ENCODE measurements around the gene CCDC188. TPM values are rescaled to one million over a fixed set of nuclear protein-coding genes. Genes with fewer than 3 reads are reported as not detected.

Gene CCDC188
- total and polyA plus RNA-seq, 5 donors from 2014 or later, result 0.44 TPM; not detected in 4

- H3K4me1 ChIP-seq (ENCODE audit: control insufficient read depth, insufficient read depth, low read length, poor library complexity, severe bottlenecking), result no peaks in the 10 kb centered on the region
- Mint-ChIP-seq H3K27me3 (peaks cover 4% of the 10 kb centered on the region), H3K4me3 (no peak overlapping the region), H3K27ac (no peak overlapping the region), H3K9me3 (peaks cover 0 to 2% (median 0%) of the 10 kb centered on the region in 7 donors), H3K4me1 (no peaks in the 10 kb centered on the region), H3K36me3 (no peaks in the 10 kb centered on the region)
- DNase-seq (no peak), ATAC-seq (ENCODE audit: low read depth in 2 of 2) (no peak)
- no peaks in the 10 kb centered on the region for H3K36me3 ChIP-seq (ENCODE audit: control insufficient read depth, insufficient read depth, low read length)
- no peaks in the 10 kb centered on the region for H3K27me3 ChIP-seq (ENCODE audit: control insufficient read depth, insufficient read depth, low read length)
- no peaks in the 10 kb centered on the region for H3K9me3 ChIP-seq (ENCODE audit: control insufficient read depth in 2 of 2, low read length in 2 of 2)
- H3K4me3 ChIP-seq (ENCODE audit: low read depth, low read length), result no peak overlapping the region
- H3K27ac ChIP-seq (ENCODE audit: insufficient read depth, low read length, poor library complexity, severe bottlenecking), result no peak overlapping the region
Measured at GRCh38 chr22:20172141-20172613, 21.3 kb upstream of the CCDC188 start.

DNA sequence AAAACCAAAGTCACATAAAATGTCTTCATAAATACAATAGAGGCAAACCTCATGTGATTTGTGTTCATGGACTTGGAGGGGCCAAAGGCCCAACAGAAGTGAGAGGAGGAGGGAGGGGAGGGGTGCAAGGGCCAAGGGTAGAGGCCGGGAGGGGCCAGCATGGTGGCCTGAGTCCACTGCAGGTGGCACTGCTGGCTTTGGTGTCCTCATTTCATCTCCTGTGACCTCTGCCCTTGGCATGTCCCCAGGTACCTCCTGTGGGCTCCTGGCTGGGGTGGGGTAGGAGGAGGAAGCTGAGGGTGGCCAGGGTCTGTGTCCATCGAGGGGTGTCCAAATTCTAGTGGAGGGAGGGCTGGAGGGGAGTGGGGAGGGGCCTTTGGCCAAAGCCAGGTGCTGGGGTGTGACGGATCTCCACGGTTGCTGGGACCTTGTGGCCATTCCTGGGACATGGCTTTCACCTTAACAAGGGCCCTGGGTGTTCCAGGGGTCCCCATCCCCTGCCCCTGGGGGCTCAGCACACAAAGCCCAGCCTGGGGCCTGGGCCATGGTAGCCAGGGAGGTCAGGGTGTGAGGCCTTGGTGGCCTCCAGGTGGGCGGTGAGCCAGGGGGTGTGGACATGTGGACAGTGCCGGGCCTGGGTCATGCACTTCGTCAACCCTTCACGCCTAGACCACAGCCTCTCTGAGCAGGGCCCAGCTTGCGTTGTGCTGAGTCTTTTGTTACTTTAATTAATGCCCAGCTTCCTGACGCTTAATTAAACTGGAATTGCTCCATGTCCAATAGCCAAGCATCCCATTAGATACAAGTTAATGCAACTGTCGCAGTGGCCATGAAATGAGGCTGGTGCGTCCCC, 20.7 kb upstream of the CCDC188 start:
- no peak overlapping the region for H3K27ac Mint-ChIP-seq
- peaks cover 3% of the 10 kb centered on the region for H3K27me3 Mint-ChIP-seq
- H3K9me3 ChIP-seq (ENCODE audit: control insufficient read depth in 2 of 2, low read length in 2 of 2), result no peaks in the 10 kb centered on the region
- no peaks in the 10 kb centered on the region for H3K4me1 Mint-ChIP-seq
- no peak for DNase-seq
- no peak for ATAC-seq (ENCODE audit: low read depth in 2 of 2)
- no peaks in the 10 kb centered on the region for H3K36me3 ChIP-seq (ENCODE audit: control insufficient read depth, insufficient read depth, low read length)
- H3K27me3 ChIP-seq (ENCODE audit: control insufficient read depth, insufficient read depth, low read length), result no peaks in the 10 kb centered on the region
- no peaks in the 10 kb centered on the region for H3K36me3 Mint-ChIP-seq
- no peak overlapping the region for H3K4me3 Mint-ChIP-seq
- no peak overlapping the region for H3K4me3 ChIP-seq (ENCODE audit: low read depth, low read length)
- peaks cover 0 to 2% (median 0%) of the 10 kb centered on the region in 7 donors for H3K9me3 Mint-ChIP-seq
- no peak overlapping the region for H3K27ac ChIP-seq (ENCODE audit: insufficient read depth, low read length, poor library complexity, severe bottlenecking)
- H3K4me1 ChIP-seq (ENCODE audit: control insufficient read depth, insufficient read depth, low read length, poor library complexity, severe bottlenecking), result no peaks in the 10 kb centered on the region

DNA sequence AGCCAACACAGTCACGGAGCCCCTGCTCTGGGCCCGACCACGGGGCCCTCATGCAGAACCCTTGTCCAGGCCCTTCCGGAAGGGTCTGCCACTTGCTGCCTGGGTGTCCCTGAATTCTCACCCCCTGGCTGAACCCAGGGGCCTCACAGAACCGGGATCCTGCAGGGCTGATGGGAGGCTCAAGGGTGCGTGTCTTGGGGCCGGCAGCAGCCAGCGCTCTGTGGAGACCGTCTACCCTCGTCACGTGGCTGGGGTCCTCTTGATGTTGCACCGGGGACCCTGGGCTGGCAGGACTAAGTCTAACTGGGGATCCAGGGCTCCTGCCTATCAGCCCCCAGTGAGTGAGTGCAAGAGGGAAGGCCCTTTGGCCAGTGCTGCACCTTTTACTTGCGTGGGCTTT, 19.3 kb upstream of the CCDC188 start:
- no peaks in the 10 kb centered on the region for H3K36me3 ChIP-seq (ENCODE audit: control insufficient read depth, insufficient read depth, low read length)
- no peaks in the 10 kb centered on the region for H3K27me3 Mint-ChIP-seq
- H3K4me3 ChIP-seq (ENCODE audit: low read depth, low read length), result no peak overlapping the region
- no peaks in the 10 kb centered on the region for H3K36me3 Mint-ChIP-seq
- no peak overlapping the region for H3K27ac Mint-ChIP-seq
- ATAC-seq (ENCODE audit: low read depth in 2 of 2) (no peak), DNase-seq (no peak)
- no peaks in the 10 kb centered on the region for H3K4me1 Mint-ChIP-seq
- H3K4me1 ChIP-seq (ENCODE audit: control insufficient read depth, insufficient read depth, low read length, poor library complexity, severe bottlenecking), result no peaks in the 10 kb centered on the region
- peaks cover 0 to 2% (median 0%) of the 10 kb centered on the region in 7 donors for H3K9me3 Mint-ChIP-seq
- H3K4me3 Mint-ChIP-seq, result no peak overlapping the region
- H3K9me3 ChIP-seq (ENCODE audit: control insufficient read depth in 2 of 2, low read length in 2 of 2), result no peaks in the 10 kb centered on the region
- H3K27me3 ChIP-seq (ENCODE audit: control insufficient read depth, insufficient read depth, low read length), result no peaks in the 10 kb centered on the region
- H3K27ac ChIP-seq (ENCODE audit: insufficient read depth, low read length, poor library complexity, severe bottlenecking), result no peak overlapping the region

DNA sequence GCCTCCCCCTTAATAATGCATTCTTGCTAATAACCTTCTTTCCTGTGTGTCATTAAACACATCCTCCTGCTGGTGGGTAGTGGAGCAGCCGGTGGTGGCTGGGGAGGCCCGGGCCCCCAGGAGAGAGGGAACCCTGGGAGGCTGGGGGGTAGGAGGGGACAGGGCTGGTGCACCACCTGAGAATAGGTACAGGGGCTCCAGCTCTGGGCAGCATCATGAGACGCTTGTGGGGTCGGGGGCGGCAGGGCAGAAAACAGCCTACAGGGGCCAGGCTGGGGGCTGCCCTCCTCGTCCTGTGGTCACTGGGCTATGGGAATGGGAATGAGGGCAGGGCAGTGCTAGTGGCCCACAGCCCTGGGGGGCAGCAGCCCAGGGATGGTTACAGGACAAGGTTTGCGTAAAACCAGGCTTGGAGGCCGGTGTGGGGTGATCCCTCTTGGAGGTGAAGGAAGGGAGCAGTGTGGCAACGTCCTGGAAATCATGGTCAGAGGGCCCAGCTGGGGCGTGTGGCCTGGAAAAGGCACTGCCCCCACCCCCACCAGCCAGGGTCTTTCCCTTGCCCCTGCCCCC, 18.5 kb upstream of the CCDC188 start:
- no peak overlapping the region for H3K27ac ChIP-seq (ENCODE audit: insufficient read depth, low read length, poor library complexity, severe bottlenecking)
- H3K4me1 ChIP-seq (ENCODE audit: control insufficient read depth, insufficient read depth, low read length, poor library complexity, severe bottlenecking), result no peaks in the 10 kb centered on the region
- DNase-seq (no peak), ATAC-seq (ENCODE audit: low read depth in 2 of 2) (no peak)
- Mint-ChIP-seq H3K4me3 (no peak overlapping the region), H3K27ac (no peak overlapping the region), H3K36me3 (no peaks in the 10 kb centered on the region), H3K4me1 (no peaks in the 10 kb centered on the region), H3K27me3 (no peaks in the 10 kb centered on the region), H3K9me3 (peaks cover 0 to 2% (median 0%) of the 10 kb centered on the region in 7 donors)
- no peaks in the 10 kb centered on the region for H3K36me3 ChIP-seq (ENCODE audit: control insufficient read depth, insufficient read depth, low read length)
- no peaks in the 10 kb centered on the region for H3K9me3 ChIP-seq (ENCODE audit: control insufficient read depth in 2 of 2, low read length in 2 of 2)
- no peak overlapping the region for H3K4me3 ChIP-seq (ENCODE audit: low read depth, low read length)
- H3K27me3 ChIP-seq (ENCODE audit: control insufficient read depth, insufficient read depth, low read length), result no peaks in the 10 kb centered on the region

DNA sequence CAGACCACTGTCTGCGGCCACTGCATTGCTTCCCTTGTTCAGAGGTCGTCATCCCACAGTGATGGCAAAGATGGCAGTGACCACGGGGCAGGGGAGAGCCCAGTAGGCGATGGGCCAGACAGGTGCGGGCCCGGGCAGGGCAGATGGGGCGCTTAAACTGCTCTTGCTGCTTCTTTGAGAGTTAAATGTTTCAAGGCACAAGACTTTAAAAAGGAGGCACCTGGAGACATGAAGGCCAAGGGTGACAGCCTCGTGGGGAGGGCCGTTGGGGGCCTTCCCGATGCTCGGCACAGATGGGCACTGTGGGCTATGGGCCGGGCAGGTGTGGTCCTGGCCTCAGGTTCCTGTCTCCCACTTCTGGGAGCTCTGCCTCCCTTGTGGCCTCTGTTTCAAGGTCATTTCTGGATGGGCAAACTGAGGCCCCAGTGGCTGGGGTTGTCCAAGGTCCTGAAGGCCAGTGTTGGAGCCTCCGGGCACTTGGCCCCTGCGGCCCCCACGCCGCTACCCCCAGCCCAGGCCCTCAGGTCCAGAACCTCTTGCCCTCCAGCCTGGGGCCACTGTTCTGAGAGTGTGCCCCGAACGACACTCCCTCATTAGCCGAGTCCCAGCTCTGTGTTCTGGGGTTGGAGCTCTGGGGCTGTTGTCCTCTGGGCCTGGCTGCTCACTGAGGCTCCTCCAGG, 16.9 kb upstream of the CCDC188 start:
- no peak overlapping the region for H3K27ac Mint-ChIP-seq
- peaks cover 0 to 2% (median 0%) of the 10 kb centered on the region in 7 donors for H3K9me3 Mint-ChIP-seq
- no peak overlapping the region for H3K4me3 Mint-ChIP-seq
- H3K4me3 ChIP-seq (ENCODE audit: low read depth, low read length), result no peak overlapping the region
- H3K4me1 ChIP-seq (ENCODE audit: control insufficient read depth, insufficient read depth, low read length, poor library complexity, severe bottlenecking), result no peaks in the 10 kb centered on the region
- no peaks in the 10 kb centered on the region for H3K36me3 Mint-ChIP-seq
- no peaks in the 10 kb centered on the region for H3K27me3 Mint-ChIP-seq
- H3K27ac ChIP-seq (ENCODE audit: insufficient read depth, low read length, poor library complexity, severe bottlenecking), result no peak overlapping the region
- no peaks in the 10 kb centered on the region for H3K4me1 Mint-ChIP-seq
- no peaks in the 10 kb centered on the region for H3K9me3 ChIP-seq (ENCODE audit: control insufficient read depth in 2 of 2, low read length in 2 of 2)
- DNase-seq (no peak), ATAC-seq (ENCODE audit: low read depth in 2 of 2) (no peak)
- H3K36me3 ChIP-seq (ENCODE audit: control insufficient read depth, insufficient read depth, low read length), result no peaks in the 10 kb centered on the region
- no peaks in the 10 kb centered on the region for H3K27me3 ChIP-seq (ENCODE audit: control insufficient read depth, insufficient read depth, low read length)

DNA sequence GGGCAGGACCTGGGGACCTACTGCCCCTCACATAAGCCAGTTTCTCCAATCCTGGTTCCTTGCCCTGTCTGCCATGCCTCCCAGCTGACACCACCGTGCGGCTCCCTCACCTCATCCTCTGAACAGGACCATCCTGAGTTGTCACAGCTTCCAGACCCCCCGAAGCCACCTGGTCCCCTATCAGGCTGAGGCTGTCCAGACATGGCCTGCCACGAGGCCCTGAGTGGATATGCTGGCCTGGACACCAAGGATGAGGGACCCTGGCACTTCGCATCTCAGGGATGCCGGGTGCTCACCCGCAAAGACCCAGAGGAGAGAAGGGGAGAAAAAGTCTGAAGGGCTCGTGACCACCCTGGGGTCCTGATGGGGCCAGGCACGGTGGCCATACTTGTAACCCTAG, 15.8 kb upstream of the CCDC188 start:
- DNase-seq (no peak), ATAC-seq (ENCODE audit: low read depth in 2 of 2) (no peak)
- no peak overlapping the region for H3K4me3 ChIP-seq (ENCODE audit: low read depth, low read length)
- H3K27me3 ChIP-seq (ENCODE audit: control insufficient read depth, insufficient read depth, low read length), result no peaks in the 10 kb centered on the region
- H3K4me1 Mint-ChIP-seq, result no peaks in the 10 kb centered on the region
- no peak overlapping the region for H3K4me3 Mint-ChIP-seq
- H3K9me3 Mint-ChIP-seq, result peaks cover 0 to 2% (median 0%) of the 10 kb centered on the region in 7 donors
- no peak overlapping the region for H3K27ac ChIP-seq (ENCODE audit: insufficient read depth, low read length, poor library complexity, severe bottlenecking)
- H3K27ac Mint-ChIP-seq, result no peak overlapping the region
- H3K36me3 Mint-ChIP-seq, result no peaks in the 10 kb centered on the region
- H3K27me3 Mint-ChIP-seq, result no peaks in the 10 kb centered on the region
- H3K36me3 ChIP-seq (ENCODE audit: control insufficient read depth, insufficient read depth, low read length), result no peaks in the 10 kb centered on the region
- H3K4me1 ChIP-seq (ENCODE audit: control insufficient read depth, insufficient read depth, low read length, poor library complexity, severe bottlenecking), result no peaks in the 10 kb centered on the region
- H3K9me3 ChIP-seq (ENCODE audit: control insufficient read depth in 2 of 2, low read length in 2 of 2), result no peaks in the 10 kb centered on the region

DNA sequence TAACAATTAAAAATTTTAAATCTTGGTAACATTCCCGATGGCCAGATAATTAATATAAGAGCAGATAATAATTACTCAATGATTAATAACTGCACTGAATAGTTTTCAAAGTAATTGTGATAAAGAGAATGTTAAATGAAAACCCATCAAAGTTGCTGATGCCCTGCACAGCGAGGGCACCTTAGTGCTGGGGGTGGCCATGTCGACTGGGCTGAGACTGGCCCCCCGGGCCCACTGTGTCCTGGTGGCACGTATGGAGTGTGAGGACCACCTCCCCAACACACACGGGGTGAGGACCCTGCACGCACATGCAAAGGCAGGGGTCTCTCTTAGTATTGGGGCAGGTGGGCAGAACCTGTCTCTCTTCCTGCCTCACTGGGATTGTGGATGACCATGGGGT, 15.1 kb upstream of the CCDC188 start:
- no peaks in the 10 kb centered on the region for H3K27me3 Mint-ChIP-seq
- H3K4me3 ChIP-seq (ENCODE audit: low read depth, low read length), result no peak overlapping the region
- H3K27me3 ChIP-seq (ENCODE audit: control insufficient read depth, insufficient read depth, low read length), result no peaks in the 10 kb centered on the region
- H3K9me3 ChIP-seq (ENCODE audit: control insufficient read depth in 2 of 2, low read length in 2 of 2), result no peaks in the 10 kb centered on the region
- no peaks in the 10 kb centered on the region for H3K4me1 ChIP-seq (ENCODE audit: control insufficient read depth, insufficient read depth, low read length, poor library complexity, severe bottlenecking)
- ATAC-seq (ENCODE audit: low read depth in 2 of 2) (no peak), DNase-seq (no peak)
- no peak overlapping the region for H3K4me3 Mint-ChIP-seq
- no peaks in the 10 kb centered on the region for H3K4me1 Mint-ChIP-seq
- peaks cover 0 to 2% (median 0%) of the 10 kb centered on the region in 7 donors for H3K9me3 Mint-ChIP-seq
- H3K36me3 ChIP-seq (ENCODE audit: control insufficient read depth, insufficient read depth, low read length), result no peaks in the 10 kb centered on the region
- no peak overlapping the region for H3K27ac ChIP-seq (ENCODE audit: insufficient read depth, low read length, poor library complexity, severe bottlenecking)
- no peak overlapping the region for H3K27ac Mint-ChIP-seq
- H3K36me3 Mint-ChIP-seq, result no peaks in the 10 kb centered on the region

Measured in CD4-positive, CD25-positive, alpha-beta regulatory T cell (primary cell).